GM19043 (cell line): ENCODE data around the gene OR13C5.
"Not testable (repeated sequence)": the region's sequence is repeated elsewhere in the genome, so short reads cannot be mapped to it uniquely, and the experiment has no call there.

Experiments used
- ATAC-seq: cut with Tn5 transposase; IDR thresholded peaks from one replicate; pipeline ENCODE4 v1.9.1; 2021; ENCODE audit warnings: low read depth; ENCODE audit not compliant: unreplicated experiment

Gene OR13C5, protein sequence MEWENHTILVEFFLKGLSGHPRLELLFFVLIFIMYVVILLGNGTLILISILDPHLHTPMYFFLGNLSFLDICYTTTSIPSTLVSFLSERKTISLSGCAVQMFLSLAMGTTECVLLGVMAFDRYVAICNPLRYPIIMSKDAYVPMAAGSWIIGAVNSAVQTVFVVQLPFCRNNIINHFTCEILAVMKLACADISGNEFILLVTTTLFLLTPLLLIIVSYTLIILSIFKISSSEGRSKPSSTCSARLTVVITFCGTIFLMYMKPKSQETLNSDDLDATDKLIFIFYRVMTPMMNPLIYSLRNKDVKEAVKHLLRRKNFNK

DNA sequence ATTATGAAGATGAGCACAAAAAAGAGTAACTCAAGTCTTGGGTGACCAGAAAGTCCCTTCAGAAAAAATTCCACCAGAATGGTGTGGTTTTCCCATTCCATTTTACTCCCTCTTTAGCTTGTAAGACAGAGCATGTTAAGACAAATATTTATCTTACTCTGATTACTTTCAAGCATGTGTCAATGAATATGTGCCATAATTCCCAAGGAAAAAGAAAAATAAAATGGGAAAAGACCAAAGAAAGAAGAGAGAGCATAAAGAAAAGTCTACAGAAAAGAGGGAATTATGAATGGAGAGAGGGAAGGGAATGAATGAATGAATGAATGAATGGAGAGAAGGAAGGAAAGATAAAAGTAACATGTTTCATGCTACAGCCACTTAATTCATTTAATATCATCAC is at the start of gene OR13C5:
Gene OR13C5 (minus strand): TSS at position 101 of the 400 bp plus-strand sequence. CDS start 0 bp downstream, at position 101.
- ATAC-seq = not testable (repeated sequence)

DNA sequence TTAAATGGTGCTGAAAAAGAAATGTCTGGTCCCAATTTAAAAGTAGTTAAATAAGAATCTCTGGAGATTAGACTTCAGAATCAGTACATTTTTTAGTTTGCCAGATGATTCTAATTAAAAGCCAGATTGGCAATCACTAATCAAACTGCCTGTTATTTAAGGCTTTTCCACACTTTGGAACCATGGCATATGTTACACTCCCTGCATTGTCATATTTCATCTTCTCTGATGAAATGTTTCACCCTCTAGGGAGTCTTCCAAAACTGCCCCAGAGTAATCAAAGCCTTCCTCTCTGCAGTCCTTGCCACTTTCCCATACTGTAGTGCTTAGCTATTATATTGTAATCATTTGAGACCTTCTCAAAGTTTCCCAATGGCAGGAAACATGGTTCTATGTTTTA is 36.2 kb upstream of the OR13C5 start:
- no peak for ATAC-seq

GRCh38 chr9:104633976-104634520 is 34.8 kb upstream of the OR13C5 start:
- no peak for ATAC-seq

GRCh38 chr9:104625964-104626363 is 26.8 kb upstream of the OR13C5 start:
- ATAC-seq = not testable (repeated sequence)

GRCh38 chr9:104618104-104618503 is 18.9 kb upstream of the OR13C5 start, which contains the start of gene OR13C9:
OR13C9 (minus strand) TSS chr9:104618204; CDS start chr9:104618204, 0 bp downstream.
- no peak for ATAC-seq

DNA sequence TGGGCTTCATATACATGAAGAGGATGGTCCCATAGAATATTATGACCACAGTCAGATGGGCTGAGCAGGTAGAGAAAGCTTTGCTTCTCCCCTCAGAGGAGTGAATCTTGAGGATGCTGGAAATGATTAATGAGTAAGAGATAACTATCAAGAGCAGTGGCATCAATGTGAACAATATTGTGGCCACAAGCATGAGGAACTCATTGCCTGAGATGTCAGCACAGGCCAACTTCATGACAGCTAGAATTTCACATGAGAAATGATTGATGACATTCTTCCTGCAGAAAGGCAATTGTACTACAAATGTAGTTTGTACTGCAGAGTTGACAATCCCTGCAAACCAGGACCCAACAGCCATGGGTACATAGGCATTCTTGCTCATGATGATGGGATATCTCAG is 18.2 kb upstream of the OR13C5 start:
- ATAC-seq = no peak

GRCh38 chr9:104611213-104611612 is 12.0 kb upstream of the OR13C5 start:
- no peak for ATAC-seq

DNA sequence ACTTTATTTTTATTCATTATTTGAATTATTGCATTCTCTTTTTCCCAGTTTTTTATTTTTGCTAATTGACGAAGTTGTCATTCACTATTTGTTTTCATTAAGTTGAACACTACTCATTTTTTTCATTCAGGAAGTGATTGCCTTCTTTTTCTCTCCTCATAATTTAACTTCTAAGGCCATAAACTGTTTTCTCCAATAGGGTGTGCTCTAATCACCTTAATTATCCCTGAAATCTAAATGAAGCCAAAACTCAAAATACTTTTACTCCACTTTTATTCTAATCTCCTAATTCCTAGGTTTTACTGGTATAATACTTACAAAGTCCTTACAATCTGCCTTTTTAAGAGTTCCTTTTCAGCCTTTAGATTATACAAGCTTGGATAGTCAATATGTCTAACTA is 9.1 kb upstream of the OR13C5 start:
- no peak for ATAC-seq

- no peak for ATAC-seq
Measured at GRCh38 chr9:104606152-104606551, 6.9 kb upstream of the OR13C5 start.

DNA sequence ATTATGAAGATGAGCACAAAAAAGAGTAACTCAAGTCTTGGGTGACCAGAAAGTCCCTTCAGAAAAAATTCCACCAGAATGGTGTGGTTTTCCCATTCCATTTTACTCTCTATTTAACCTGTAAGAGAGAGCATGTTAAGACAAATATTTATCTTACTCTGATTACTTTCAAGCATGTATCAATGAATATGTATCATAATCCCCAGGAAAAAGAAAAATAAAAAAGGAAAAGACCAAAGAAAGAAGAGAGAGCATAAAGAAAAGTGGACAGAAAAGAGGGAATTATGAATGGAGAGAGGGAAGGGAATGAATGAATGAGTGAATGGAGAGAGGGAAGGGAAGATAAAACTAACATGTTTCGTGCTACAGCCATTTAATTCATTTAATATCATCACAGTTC is 6.3 kb upstream of the OR13C5 start, which contains the start of gene OR13C2:
Gene OR13C2 (minus strand): TSS at position 101 of the 400 bp plus-strand sequence. CDS start 0 bp downstream, at position 101.
- not testable (repeated sequence) for ATAC-seq

GRCh38 chr9:104604801-104605200 is 5.6 kb upstream of the OR13C5 start:
- no peak for ATAC-seq

GRCh38 chr9:104598749-104599148 is 464 bp downstream of the OR13C5 start:
- not testable (repeated sequence) for ATAC-seq

DNA sequence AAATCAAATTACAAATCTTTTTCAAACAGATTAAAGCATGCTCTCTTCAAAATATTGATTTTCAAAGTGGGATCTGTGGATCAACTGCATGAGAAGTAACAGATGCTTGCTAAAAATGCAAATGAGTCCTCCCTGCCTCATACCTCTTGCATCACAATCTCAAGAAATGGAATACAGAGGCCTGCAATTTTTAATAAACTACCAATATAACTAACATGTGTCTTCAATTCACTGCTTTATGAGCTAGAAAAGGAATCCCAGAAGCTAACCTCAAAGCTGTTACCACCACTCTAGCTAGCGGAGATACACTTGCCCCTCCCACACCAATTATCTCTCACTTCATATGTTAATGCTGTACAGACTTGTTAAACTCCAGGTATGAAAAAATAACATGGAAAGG is 9.6 kb downstream of the OR13C5 start:
- no peak for ATAC-seq

DNA sequence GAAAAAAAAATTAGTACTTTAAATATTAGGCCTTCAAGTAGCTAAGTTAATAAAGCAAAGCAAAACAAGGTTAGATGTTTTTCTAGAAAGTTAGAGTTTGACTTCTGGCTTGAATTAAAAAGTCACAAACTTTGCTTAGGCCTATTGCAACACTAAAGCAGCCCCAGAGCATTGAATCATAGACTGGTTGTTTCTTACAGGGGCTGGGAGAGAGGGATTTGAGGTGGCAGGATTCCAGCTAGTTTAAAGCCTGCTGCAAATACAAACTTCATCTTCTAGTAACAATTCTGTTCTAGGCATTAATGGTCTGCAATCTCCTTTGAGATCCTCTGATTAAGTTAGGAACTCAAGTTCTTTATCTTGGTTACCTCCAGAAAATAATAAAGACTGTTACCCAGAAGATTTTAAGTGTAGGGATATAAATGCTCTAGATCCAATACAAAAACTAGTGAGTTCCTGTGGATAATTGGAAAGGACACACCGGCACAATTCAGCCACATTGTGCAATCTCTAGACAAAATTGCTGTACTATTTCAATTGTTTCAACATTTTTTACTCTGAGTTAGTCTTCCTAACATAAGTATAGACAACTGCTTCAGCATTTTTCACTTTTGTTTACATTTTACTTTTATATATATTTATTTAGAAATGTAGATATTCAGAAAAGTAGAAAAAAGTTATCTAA is 12.6 kb downstream of the OR13C5 start:
- no peak for ATAC-seq

DNA sequence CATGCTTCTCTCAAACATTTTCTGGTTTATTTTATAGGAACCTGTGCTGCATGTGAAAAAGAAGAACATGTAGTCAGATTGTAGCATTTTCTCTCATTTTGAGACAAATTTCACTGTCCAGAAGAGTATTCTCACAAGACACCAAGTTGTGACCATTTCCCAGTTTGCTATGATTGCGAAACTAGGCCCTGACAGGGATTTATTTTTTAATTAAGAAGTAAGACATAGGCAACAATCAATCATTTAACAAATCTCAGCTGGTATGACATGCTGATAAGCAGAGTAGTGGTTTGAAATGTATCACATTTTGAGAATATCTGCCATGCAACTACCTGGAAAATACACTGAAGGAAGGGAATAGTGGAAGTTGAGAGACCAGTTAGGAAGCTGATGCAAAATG is 18.7 kb downstream of the OR13C5 start:
- ATAC-seq = no peak

DNA sequence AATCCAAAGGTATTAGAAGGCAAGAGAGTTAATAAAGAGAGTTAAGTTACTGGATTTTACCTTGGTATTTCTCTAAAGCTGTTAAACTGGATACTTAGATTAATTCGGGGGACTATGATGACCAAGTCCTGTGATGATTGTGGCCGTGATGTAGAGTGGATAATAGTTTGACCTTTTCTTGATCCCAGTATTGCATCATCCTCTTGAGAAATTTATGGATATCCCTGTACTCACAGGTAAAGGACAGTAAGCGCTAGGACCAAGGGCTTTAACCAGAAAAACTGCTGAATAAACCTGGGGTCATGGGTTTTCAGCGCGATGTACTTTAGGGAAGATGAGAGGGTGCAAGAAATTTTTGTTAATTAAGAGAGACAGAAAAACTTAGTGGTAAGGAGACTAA is 21.9 kb downstream of the OR13C5 start:
- ATAC-seq = no peak

- ATAC-seq = no peak
Measured at GRCh38 chr9:104575456-104575855, 23.8 kb downstream of the OR13C5 start.

DNA sequence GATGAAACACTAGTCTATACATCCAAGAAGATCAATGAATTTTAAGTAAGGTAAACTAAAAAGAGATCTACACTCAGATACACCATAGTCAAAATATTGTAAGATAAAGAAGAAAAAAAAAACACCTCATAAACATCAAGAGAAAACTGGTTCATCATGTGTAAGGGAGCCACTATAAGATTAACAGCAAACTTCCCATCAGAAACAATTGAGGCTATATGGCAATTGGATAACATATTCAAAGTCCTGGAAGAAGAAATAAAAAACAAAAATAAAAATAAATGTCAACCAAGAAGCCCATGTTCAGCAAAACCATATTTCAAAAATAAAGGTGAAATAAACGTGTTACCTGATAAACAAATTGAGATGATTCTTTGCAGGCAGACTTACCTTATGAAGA is 26.6 kb downstream of the OR13C5 start:
- no peak for ATAC-seq

- no peak for ATAC-seq
Measured at GRCh38 chr9:104568868-104569267, 30.3 kb downstream of the OR13C5 start, which contains the start of gene OR13C8. OR13C8 (plus strand) TSS chr9:104569168; CDS start chr9:104569168, 0 bp downstream.

DNA sequence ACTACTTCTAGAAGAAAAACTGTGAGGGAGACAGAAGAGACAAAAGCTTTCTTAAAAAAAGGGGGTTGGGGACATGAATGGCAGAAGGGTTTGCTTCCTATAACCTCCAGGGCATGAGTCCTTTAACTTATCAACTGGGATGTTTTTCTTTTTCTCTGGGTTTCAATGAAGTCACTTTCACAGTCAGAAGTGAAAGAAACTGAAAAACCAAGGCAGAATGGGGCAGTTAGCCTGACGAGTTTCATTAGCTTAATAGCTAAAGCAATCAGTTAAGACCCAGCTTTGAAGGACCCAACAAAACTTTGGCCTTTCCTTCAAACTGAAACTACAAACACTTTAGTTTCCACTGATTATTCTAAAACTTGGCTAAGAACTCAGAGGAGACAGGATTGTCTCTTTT is 34.9 kb downstream of the OR13C5 start:
- no peak for ATAC-seq

DNA sequence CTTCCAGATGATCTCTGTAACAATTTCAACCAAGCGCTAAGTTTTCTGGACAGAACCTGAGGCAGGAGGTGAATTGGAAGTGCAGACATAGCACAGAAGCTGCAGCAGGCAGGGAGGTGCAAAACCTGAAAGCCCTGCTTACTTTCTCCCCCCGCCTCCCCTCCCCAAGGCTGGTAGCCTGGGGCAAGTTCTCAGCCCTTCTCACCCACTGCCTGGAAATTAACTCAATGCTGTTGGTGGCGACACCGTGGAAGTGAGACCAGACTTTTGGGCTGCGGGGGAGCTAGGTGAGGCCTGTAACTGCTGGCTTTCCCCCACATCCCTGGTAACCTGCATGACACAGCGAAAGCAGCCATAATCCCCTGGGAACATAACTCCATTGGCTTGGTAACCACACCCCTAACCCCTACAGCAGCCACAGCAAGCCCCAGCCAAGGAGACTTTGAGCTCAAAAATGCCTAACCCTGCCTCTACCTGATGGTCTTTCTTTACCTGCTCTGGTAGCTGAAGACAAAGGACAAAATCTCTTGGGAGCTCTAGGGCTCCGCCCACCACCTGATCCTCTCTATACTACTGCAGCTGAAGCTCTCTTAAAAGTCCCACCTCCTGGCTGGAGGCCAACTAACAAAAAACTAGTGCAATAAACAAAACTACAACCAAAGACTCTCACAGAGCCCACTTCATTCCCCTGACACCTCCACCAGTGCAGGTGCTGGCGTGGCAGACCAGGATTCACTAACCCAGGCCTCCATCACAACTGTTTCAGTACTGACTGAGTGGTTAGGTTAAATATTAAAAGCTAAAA is 42.2 kb downstream of the OR13C5 start:
- ATAC-seq = no peak
